ENCODE results near the gene RAI1. TPM values are rescaled to one million over a fixed set of nuclear protein-coding genes. Genes with fewer than 3 reads are reported as not detected.
A peak's percentile ranks its signal among the peaks of the same experiment; 100 is the strongest.

Gene RAI1
- total RNA-seq, 1 donor from 2014 or later, result 38.1 TPM

DNA sequence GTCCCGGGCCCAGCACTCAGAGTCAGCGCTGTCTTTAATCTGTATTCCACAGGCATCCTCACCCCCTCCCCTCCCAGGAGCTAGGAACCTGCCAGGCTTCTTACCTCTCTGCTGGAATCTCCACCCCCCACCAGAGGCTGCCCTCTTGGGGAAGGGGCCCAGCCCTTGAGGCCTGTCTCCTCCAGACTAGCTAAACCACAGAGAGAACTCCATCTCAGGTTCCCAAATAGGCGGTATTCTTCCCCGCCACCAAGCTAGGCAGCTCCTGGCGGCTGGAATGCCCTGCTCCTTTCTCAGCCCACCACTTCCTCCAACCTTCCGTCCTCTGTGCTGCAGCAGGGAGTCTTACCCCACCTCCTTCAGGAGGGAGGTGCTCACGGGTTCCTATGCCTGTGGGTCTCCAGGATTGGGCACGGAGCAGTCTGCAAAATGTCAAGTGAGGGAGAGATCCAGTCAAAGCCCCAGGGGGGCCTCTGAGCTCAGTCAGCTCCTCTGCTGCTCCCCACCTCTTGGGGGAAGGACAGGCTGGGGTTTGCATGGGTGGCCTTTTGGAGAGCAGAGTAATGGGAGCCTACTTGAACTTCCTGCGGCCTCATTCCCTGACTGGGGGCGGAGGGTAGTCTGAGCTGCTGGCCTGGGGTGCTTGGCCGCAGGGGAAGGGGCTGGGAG, 99.8 kb downstream of the RAI1 start:
- DNase-seq, result no peak
- Histone ChIP-seq H3K4me1 (peaks cover 51% of the 10 kb centered on the region), H3K27ac (peak overlapping the region; percentile 55), H3K36me3 (no peaks in the 10 kb centered on the region), H3K4me3 (no peak overlapping the region), H3K27me3 (no peaks in the 10 kb centered on the region), H3K9me3 (no peaks in the 10 kb centered on the region)
- ATAC-seq, result peak; percentile 32
- no peak for TF ChIP-seq CTCF (IDR thresholded peaks at IDR 0.05)
- intact Hi-C loops (cut with DNase I), result no loop called here

GRCh38 chr17:17781591-17782496, 100.6 kb downstream of the RAI1 start:
- intact Hi-C loops (cut with DNase I), result no loop called here
- Histone ChIP-seq H3K4me1 (peaks cover 51% of the 10 kb centered on the region), H3K4me3 (peak overlapping the region; percentile 55), H3K27ac (peak overlapping the region; percentile 55), H3K36me3 (no peaks in the 10 kb centered on the region), H3K9me3 (no peaks in the 10 kb centered on the region), H3K27me3 (no peaks in the 10 kb centered on the region)
- peak; percentile 83 for DNase-seq
- TF ChIP-seq CTCF (IDR thresholded peaks at IDR 0.05), result no peak
- ATAC-seq, result peak; percentile 57

DNA sequence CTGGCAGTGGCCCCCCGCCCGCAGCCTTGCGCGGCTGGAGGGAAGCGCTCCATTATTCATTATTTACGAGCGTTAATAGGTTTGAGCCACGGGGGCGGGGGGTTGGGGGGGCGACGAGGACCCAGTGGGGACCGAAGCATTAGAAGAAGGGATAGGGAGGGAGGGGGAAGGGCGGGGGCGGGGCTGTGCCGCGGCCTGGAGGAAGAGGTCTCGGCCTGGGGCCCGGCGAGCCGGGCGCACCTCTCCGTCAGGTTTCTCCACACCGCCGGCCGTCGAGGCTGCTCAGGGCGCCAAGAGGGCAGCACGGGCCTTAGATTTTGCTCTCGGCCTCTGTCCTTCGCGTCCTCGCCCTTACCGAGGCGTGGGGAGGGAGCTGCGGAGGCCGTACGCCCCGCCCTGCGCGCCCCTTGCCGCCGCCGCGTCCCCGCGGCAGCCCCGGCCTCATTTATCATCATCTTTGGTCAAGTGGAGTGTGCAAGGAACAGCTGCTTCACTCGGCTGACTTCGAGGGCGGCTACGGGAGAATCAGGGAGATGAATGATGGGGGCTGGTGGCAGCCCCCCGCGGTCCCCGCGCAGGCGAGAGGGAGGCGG, 101.4 kb downstream of the RAI1 start:
- peak overlapping the region; percentile 55 for H3K4me3 ChIP-seq
- H3K27ac ChIP-seq, result no peak overlapping the region
- no peak for TF ChIP-seq CTCF (IDR thresholded peaks at IDR 0.05)
- no peak for DNase-seq
- no peaks in the 10 kb centered on the region for H3K27me3 ChIP-seq
- H3K9me3 ChIP-seq, result no peaks in the 10 kb centered on the region
- H3K4me1 ChIP-seq, result peaks cover 51% of the 10 kb centered on the region
- no peaks in the 10 kb centered on the region for H3K36me3 ChIP-seq
- no peak for ATAC-seq
- intact Hi-C loops (cut with DNase I), result no loop called here

DNA sequence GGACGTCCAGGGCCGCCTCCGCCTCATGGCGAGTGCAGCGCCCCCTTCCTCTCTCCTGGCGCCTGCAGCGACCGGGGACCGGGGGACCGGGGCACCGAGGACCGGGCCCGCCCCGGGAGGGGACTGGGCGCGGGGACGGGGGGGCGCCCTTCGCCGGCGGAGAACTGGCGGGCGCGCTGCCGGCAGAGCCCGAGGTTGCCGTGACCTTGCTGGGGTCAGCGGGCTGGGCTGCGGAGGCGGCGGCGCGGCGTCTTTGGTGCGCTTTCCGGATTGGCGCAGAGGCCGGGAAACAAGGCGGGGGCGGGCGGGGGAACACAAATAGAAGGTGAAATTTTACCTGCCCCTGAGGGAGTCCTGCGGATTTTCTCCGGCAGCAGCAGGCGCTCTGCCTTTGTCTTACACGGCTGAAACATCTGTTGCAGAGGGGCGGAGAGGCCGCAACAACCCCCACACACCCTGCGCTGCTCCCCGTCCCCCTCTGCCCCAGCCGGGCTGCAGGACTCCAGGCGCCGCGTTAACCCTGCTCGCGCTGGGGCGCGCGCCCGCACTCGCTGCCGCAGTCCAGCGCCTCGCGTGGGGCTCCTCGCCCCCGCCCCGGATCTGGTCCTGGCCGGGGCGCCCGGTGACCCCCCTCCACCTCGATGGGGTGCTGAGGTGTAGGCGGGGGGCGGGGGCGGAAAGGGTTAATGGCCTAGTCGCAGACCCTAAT, 102.0 kb downstream of the RAI1 start:
- Histone ChIP-seq H3K9me3 (no peaks in the 10 kb centered on the region), H3K27me3 (no peaks in the 10 kb centered on the region), H3K4me3 (peak overlapping the region; percentile 55), H3K27ac (peak overlapping the region; percentile 14), H3K36me3 (no peaks in the 10 kb centered on the region), H3K4me1 (peaks cover 44% of the 10 kb centered on the region)
- no peak for TF ChIP-seq CTCF (IDR thresholded peaks at IDR 0.05)
- intact Hi-C loops (cut with DNase I), result no loop called here
- peak; percentile 84 for DNase-seq
- ATAC-seq, result peak; percentile 62
